GM12878 (cell line): ENCODE measurements around the gene LIM2.

ENCODE experiments used
- ATF3 ChIP-seq: IDR thresholded peaks from 2 replicates; pipeline ENCODE4 v1.6.1; 2011; ENCODE audit warnings: low read depth, mild to moderate bottlenecking, low read length, moderate library complexity, borderline replicate concordance; ENCODE audit errors: extremely low read depth
- CEBPZ ChIP-seq: fragments of 150-350 bp; IDR thresholded peaks from 2 replicates; pipeline ENCODE4 v1.6.1; 2016; ENCODE audit warnings: low read depth, low read length
- CREB1 ChIP-seq: IDR thresholded peaks from 2 replicates; pipeline ENCODE4 v1.6.1; 2012; ENCODE audit warnings: low read depth, mild to moderate bottlenecking, inconsistent platforms
- FOXM1 ChIP-seq: IDR thresholded peaks from 2 replicates; pipeline ENCODE4 v1.6.1; 2012; ENCODE audit warnings: low read depth, mild to moderate bottlenecking, inconsistent platforms, low read length, moderate library complexity
- SIN3A ChIP-seq: IDR thresholded peaks from 2 replicates; pipeline ENCODE4 v1.6.1; 2012; ENCODE audit warnings: low read depth, low read length, improper control_type of control experiment
- SUZ12 ChIP-seq: fragments of 200-600 bp; sonication (generic); IDR thresholded peaks from one replicate; pipeline ENCODE4 v1.6.1; 2018; ENCODE audit warnings: antibody characterized with exemption, mild to moderate bottlenecking; ENCODE audit not compliant: unreplicated experiment
- TAF1 ChIP-seq: IDR thresholded peaks from 2 replicates; pipeline ENCODE4 v1.6.1; 2011; ENCODE audit warnings: mild to moderate bottlenecking, low read depth, low read length, borderline replicate concordance
- TF ChIP-seq, protein P1 (sequence below): IDR thresholded peaks from 2 replicates; pipeline ENCODE4 v1.6.1; 2012; ENCODE audit warnings: low read depth, low read length, improper control_type of control experiment

- TF ChIP-seq CEBPZ: no peak
- no peak for TF ChIP-seq TAF1
- no peak for TF ChIP-seq FOXM1
- no peak for TF ChIP-seq SUZ12
- TF ChIP-seq SIN3A: no peak
- TF ChIP-seq, protein P1, sequence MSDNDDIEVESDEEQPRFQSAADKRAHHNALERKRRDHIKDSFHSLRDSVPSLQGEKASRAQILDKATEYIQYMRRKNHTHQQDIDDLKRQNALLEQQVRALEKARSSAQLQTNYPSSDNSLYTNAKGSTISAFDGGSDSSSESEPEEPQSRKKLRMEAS: no peak
- no peak for TF ChIP-seq CREB1
- TF ChIP-seq ATF3: no peak
These were observed 7.4 kb downstream of the LIM2 start for GRCh38 chr19:51380379-51380778.
